IPS-11a (cell line): Measurements from ENCODE around the gene AMIGO1.

Source experiments
- H3K4me3 ChIP-seq: one replicate; pipeline ENCODE4 v1.5.1; 2013; ENCODE audit warnings: low read depth, low read length, control low read depth

Gene AMIGO1

DNA sequence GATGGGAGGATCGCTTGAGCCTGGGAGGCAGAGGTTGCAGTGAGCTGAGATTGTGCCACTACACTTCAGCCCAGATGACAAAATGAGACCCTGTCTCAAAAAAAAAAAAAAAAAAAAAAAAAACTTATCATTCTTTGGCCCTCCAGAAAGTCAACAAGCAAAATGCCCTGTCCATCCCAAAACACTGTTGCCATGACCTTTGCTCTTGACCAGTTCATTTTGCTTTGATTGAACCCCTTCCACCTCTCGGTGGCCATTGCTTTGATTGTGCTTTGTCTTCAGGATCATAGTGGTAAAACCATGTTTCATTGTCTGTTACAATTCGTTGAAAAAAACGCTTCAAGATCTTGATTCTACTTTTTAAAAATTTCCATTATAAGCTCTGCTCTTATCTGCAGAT lies 51.7 kb downstream of the AMIGO1 start:
- H3K4me3 ChIP-seq, result no peak overlapping the region

DNA sequence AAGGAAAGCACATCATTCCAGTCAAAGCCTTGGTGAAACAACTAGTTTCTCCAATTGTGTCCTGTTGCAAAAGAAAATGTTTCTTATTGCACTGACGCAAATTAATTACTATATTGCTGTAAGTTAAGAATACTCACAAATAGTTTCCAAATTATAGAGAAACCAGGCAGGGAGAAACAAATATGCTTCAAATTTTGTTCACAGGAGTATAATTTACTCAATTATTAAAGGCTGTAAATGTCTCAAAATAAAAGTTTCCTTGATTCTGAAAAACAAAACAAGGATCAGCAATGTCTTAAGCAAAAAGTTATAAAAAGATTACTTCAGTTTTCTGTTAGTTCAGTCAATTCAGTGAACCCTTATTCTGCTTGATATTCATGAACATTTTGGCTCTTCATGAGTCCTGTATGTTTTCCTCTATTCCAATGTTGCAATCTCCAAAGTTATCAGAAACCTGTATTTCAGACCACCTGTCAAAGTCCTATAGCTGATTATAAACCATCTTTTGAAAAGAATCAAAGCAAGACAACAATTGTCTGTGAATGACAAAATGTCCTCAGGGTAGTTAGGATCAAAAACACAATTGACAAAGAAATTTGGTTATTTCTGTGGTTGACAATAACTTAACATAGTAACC lies 54.9 kb downstream of the AMIGO1 start:
- H3K4me3 ChIP-seq, result no peak overlapping the region
